Loucy (cell line): ENCODE results near the gene DNAL4.

Source experiments
- H2AFZ ChIP-seq: fragments of 200-600 bp; sonication (generic); 2 replicates; pipeline ENCODE4 v1.6.0; 2016; ENCODE audit warnings: antibody characterized with exemption, mild to moderate bottlenecking, low read length, moderate library complexity
- H3F3A ChIP-seq: fragments of 200-600 bp; 2 replicates; pipeline ENCODE4 v1.6.0; 2016; ENCODE audit warnings: antibody characterized with exemption, low read depth, mild to moderate bottlenecking
- H3K27me3 ChIP-seq: fragments of 200-600 bp; sonication (generic); 2 replicates; pipeline ENCODE4 v1.6.1; 2014; ENCODE audit warnings: low read length, mild to moderate bottlenecking; ENCODE audit not compliant: insufficient read depth, poor library complexity, severe bottlenecking
- H3K36me3 ChIP-seq: fragments of 200-600 bp; sonication (generic); 2 replicates; pipeline ENCODE4 v1.6.1; 2016; ENCODE audit warnings: low read length; ENCODE audit not compliant: insufficient read depth
- H3K4me1 ChIP-seq: fragments of 200-600 bp; sonication (generic); 2 replicates; pipeline ENCODE4 v1.5.1; 2014; ENCODE audit warnings: low read length, mild to moderate bottlenecking; ENCODE audit not compliant: insufficient read depth, poor library complexity, severe bottlenecking
- H3K4me2 ChIP-seq: fragments of 200-600 bp; sonication (generic); 2 replicates; pipeline ENCODE4 v1.6.0; 2014; ENCODE audit warnings: antibody characterized with exemption, low read length, low read depth, mild to moderate bottlenecking; ENCODE audit not compliant: poor library complexity, severe bottlenecking
- H3K4me3 ChIP-seq: fragments of 200-600 bp; sonication (generic); 2 replicates; pipeline ENCODE4 v1.5.1; 2014; ENCODE audit warnings: low read length, mild to moderate bottlenecking, mixed read lengths; ENCODE audit not compliant: poor library complexity, severe bottlenecking
- H3K79me2 ChIP-seq: fragments of 200-600 bp; sonication (generic); 2 replicates; pipeline ENCODE4 v1.6.1; 2014; ENCODE audit warnings: low read length; ENCODE audit not compliant: insufficient read depth
- H3K9ac ChIP-seq: fragments of 200-600 bp; sonication (generic); 2 replicates; pipeline ENCODE4 v1.6.0; 2014; ENCODE audit warnings: mild to moderate bottlenecking, low read depth, low read length, moderate library complexity; ENCODE audit not compliant: poor library complexity, severe bottlenecking
- H3K9me2 ChIP-seq: fragments of 200-600 bp; sonication (generic); replicated peaks from 2 replicates; pipeline ENCODE4 v1.6.1; 2016; ENCODE audit warnings: low read depth, low read length, mixed read lengths
- H3K9me3 ChIP-seq: fragments of 200-600 bp; sonication (generic); 2 replicates; pipeline ENCODE4 v1.6.1; 2014; ENCODE audit warnings: mild to moderate bottlenecking, antibody characterized with exemption, low read length, low read depth; ENCODE audit not compliant: insufficient read depth
- H4K20me1 ChIP-seq: fragments of 200-600 bp; sonication (generic); 2 replicates; pipeline ENCODE4 v1.6.0; 2014; ENCODE audit warnings: antibody characterized with exemption, low read length, mild to moderate bottlenecking; ENCODE audit not compliant: insufficient read depth, poor library complexity, severe bottlenecking
- CTCF ChIP-seq: fragments of 200-600 bp; sonication (generic); conservative IDR thresholded peaks from 2 replicates; pipeline ENCODE4 v1.5.1; 2014; ENCODE audit warnings: mild to moderate bottlenecking, antibody characterized with exemption, low read length
- EZH2phosphoT487 ChIP-seq: fragments of 200-600 bp; IDR thresholded peaks from 2 replicates; pipeline ENCODE4 v1.6.1; 2018; ENCODE audit warnings: antibody characterized with exemption, mild to moderate bottlenecking, moderate library complexity, borderline replicate concordance

DNAL4 gene

GRCh38 chr22:38740116-38740723 is 53.7 kb downstream of the DNAL4 start:
- no peaks in the 10 kb centered on the region for H3K4me1 ChIP-seq
- no peak overlapping the region for H3K4me3 ChIP-seq
- no peak for TF ChIP-seq CTCF
- no peak for TF ChIP-seq EZH2phosphoT487
- H3K79me2 ChIP-seq: peaks cover 2% of the 10 kb centered on the region; the same call in 1 of the 2 replicates
- no peak overlapping the region for H2AFZ ChIP-seq
- no peaks in the 10 kb centered on the region for H3F3A ChIP-seq
- H3K9me3 ChIP-seq: no peaks in the 10 kb centered on the region
- no peak overlapping the region for H3K4me2 ChIP-seq
- no peaks in the 10 kb centered on the region for H3K9me2 ChIP-seq
- no peaks in the 10 kb centered on the region for H3K27me3 ChIP-seq
- no peak overlapping the region for H3K9ac ChIP-seq
- H3K36me3 ChIP-seq: peaks cover 96% of the 10 kb centered on the region; the same call in 1 of the 2 replicates
- no peaks in the 10 kb centered on the region for H4K20me1 ChIP-seq

GRCh38 chr22:38739300-38740055 is 54.5 kb downstream of the DNAL4 start:
- H3K9ac ChIP-seq: no peak overlapping the region
- H3K4me3 ChIP-seq: no peak overlapping the region
- no peak overlapping the region for H2AFZ ChIP-seq
- H4K20me1 ChIP-seq: no peaks in the 10 kb centered on the region
- no peak overlapping the region for H3K4me2 ChIP-seq
- H3K9me2 ChIP-seq: no peaks in the 10 kb centered on the region
- H3K27me3 ChIP-seq: no peaks in the 10 kb centered on the region
- H3F3A ChIP-seq: no peaks in the 10 kb centered on the region
- H3K9me3 ChIP-seq: no peaks in the 10 kb centered on the region
- H3K36me3 ChIP-seq: peaks cover 93% of the 10 kb centered on the region; the same call in 1 of the 2 replicates
- no peaks in the 10 kb centered on the region for H3K4me1 ChIP-seq
- no peaks in the 10 kb centered on the region for H3K79me2 ChIP-seq
- TF ChIP-seq EZH2phosphoT487: no peak
- TF ChIP-seq CTCF: no peak

- Histone ChIP-seq H3K9me3 (no peaks in the 10 kb centered on the region), H3K4me2 (no peak overlapping the region), H3K27me3 (no peaks in the 10 kb centered on the region), H4K20me1 (no peaks in the 10 kb centered on the region), H3K9me2 (no peaks in the 10 kb centered on the region), H3K4me3 (no peak overlapping the region), H3K9ac (no peak overlapping the region), H3K36me3 (peaks cover 94% of the 10 kb centered on the region; the same call in 1 of the 2 replicates), H3K4me1 (no peaks in the 10 kb centered on the region), H3F3A (no peaks in the 10 kb centered on the region), H2AFZ (no peak overlapping the region), H3K79me2 (no peaks in the 10 kb centered on the region)
- TF ChIP-seq EZH2phosphoT487 (no peak), CTCF (no peak)
Measured at GRCh38 chr22:38738475-38739070, 55.4 kb downstream of the DNAL4 start.
